NB4 (cell line): ENCODE measurements around the gene PRKAR1B.

Experiments used
- CTCF ChIP-seq: IDR thresholded peaks from one replicate; pipeline ENCODE4 v1.5.1; 2012; ENCODE audit warnings: low read depth, low read length
- MAX ChIP-seq: IDR thresholded peaks from 2 replicates; pipeline ENCODE4 v1.6.1; 2011; ENCODE audit warnings: low read depth, low read length
- POLR2A ChIP-seq: IDR thresholded peaks from 2 replicates; pipeline ENCODE4 v1.6.1; 2011; ENCODE audit warnings: mild to moderate bottlenecking; ENCODE audit not compliant: insufficient read length; ENCODE audit errors: extremely low read depth

- TF ChIP-seq CTCF (no peak), POLR2A (no peak), MAX (no peak)
Observed at GRCh38 chr7:674454-675410, 52.3 kb downstream of the PRKAR1B start.
